ENCODE measurements around the gene NFATC1. TPM values are rescaled to one million over a fixed set of nuclear protein-coding genes. Genes with fewer than 3 reads are reported as not detected.

The NFATC1 gene
- total RNA-seq, 1 donor from 2014 or later, result 52.6 TPM

GRCh38 chr18:79496237-79496977 lies 100.7 kb downstream of the NFATC1 start:
- ChIA-PET CTCF (interaction anchor here (1.1 to 2.2 kb wide), 3 partner anchors 12 to 53 kb away, joined by 3 to 10 read pairs (median 4); no protein-coding TSS in a partner anchor), POLR2A (interaction anchor here (0.6 to 4.7 kb wide), 13 partner anchors 12 to 103 kb away, joined by 3 to 40 read pairs (median 5); no protein-coding TSS in a partner anchor)
- TF ChIP-seq CTCF (IDR thresholded peaks at IDR 0.05), result no peak
- intact Hi-C loops (cut with micrococcal nuclease), result no loop called here
- Mint-ChIP-seq H3K27me3 (no peaks in the 10 kb centered on the region), H3K4me3 (peak overlapping the region; percentile 59), H3K27ac (peak overlapping the region; percentile 80), H3K36me3 (ENCODE audit: low read depth) (peaks cover 58% of the 10 kb centered on the region), H3K4me1 (peaks cover 37% of the 10 kb centered on the region), H3K9me3 (peaks cover 17% of the 10 kb centered on the region)
- DNase-seq, result no peak
- peak; percentile 46 for ATAC-seq (ENCODE audit: low read depth)

GRCh38 chr18:79496978-79497637 lies 101.4 kb downstream of the NFATC1 start:
- peaks cover 56% of the 10 kb centered on the region for H3K36me3 Mint-ChIP-seq (ENCODE audit: low read depth)
- peak overlapping the region; percentile 80 for H3K27ac Mint-ChIP-seq
- no peak for TF ChIP-seq CTCF (IDR thresholded peaks at IDR 0.05)
- intact Hi-C loops (cut with micrococcal nuclease), result loop anchor here (1.0 kb wide), 3 partner anchors 9 to 37 kb away; no protein-coding TSS in a partner anchor
- peaks cover 17% of the 10 kb centered on the region for H3K9me3 Mint-ChIP-seq
- POLR2A ChIA-PET, result interaction anchor here (0.6 to 4.7 kb wide), 11 partner anchors 11 to 100 kb away, joined by 3 to 40 read pairs (median 5); no protein-coding TSS in a partner anchor
- no peaks in the 10 kb centered on the region for H3K27me3 Mint-ChIP-seq
- peak; percentile 79 for ATAC-seq (ENCODE audit: low read depth)
- CTCF ChIA-PET, result interaction anchor here (1.1 to 2.2 kb wide), 3 partner anchors 11 to 54 kb away, joined by 3 to 10 read pairs (median 4); no protein-coding TSS in a partner anchor
- H3K4me1 Mint-ChIP-seq, result peaks cover 33% of the 10 kb centered on the region
- DNase-seq, result no peak
- peak overlapping the region; percentile 64 for H3K4me3 Mint-ChIP-seq

GRCh38 chr18:79497638-79498081 lies 101.9 kb downstream of the NFATC1 start:
- Mint-ChIP-seq H3K36me3 (ENCODE audit: low read depth) (peaks cover 52% of the 10 kb centered on the region), H3K4me3 (peak overlapping the region; percentile 64), H3K27ac (peak overlapping the region; percentile 80), H3K27me3 (no peaks in the 10 kb centered on the region), H3K9me3 (peaks cover 17% of the 10 kb centered on the region), H3K4me1 (peaks cover 31% of the 10 kb centered on the region)
- no peak for TF ChIP-seq CTCF (IDR thresholded peaks at IDR 0.05)
- DNase-seq (no peak), ATAC-seq (ENCODE audit: low read depth) (peak; percentile 76)
- CTCF ChIA-PET, result interaction anchor here (1.1 to 2.2 kb wide), 3 partner anchors 11 to 55 kb away, joined by 3 to 10 read pairs (median 4); no protein-coding TSS in a partner anchor
- intact Hi-C loops (cut with micrococcal nuclease), result loop anchor here (1.0 kb wide), 3 partner anchors 9 to 37 kb away; no protein-coding TSS in a partner anchor
- POLR2A ChIA-PET, result interaction anchor here (1.3 to 4.7 kb wide), 6 partner anchors 10 to 96 kb away, joined by 3 to 40 read pairs (median 14); no protein-coding TSS in a partner anchor

- no peak for TF ChIP-seq CTCF (IDR thresholded peaks at IDR 0.05)
- POLR2A ChIA-PET, result interaction anchor here (4.0 to 4.7 kb wide), 2 partner anchors 9 to 25 kb away, joined by 23 to 40 read pairs; no protein-coding TSS in a partner anchor
- Mint-ChIP-seq H3K27ac (no peak overlapping the region), H3K9me3 (peaks cover 17% of the 10 kb centered on the region), H3K4me1 (peaks cover 34% of the 10 kb centered on the region), H3K36me3 (ENCODE audit: low read depth) (peaks cover 54% of the 10 kb centered on the region), H3K4me3 (no peak overlapping the region), H3K27me3 (no peaks in the 10 kb centered on the region)
- CTCF ChIA-PET, result interaction anchor here (0.6 kb wide), 1 partner anchor 607 kb away, joined by 3 read pairs; no protein-coding TSS in a partner anchor
- ATAC-seq (ENCODE audit: low read depth), result no peak
- no peak for DNase-seq
- intact Hi-C loops (cut with micrococcal nuclease), result no loop called here
Observed at GRCh38 chr18:79498662-79499061, 102.9 kb downstream of the NFATC1 start.

Measured in activated B cell treated with CpG ODN at 0.5 μM for 24 hours (primary cell).